Erythroblast (primary cell): ENCODE measurements around the gene LRRC73.
"Not testable (repeated sequence)": the region's sequence is repeated elsewhere in the genome, so short reads cannot be mapped to it uniquely, and the experiment has no call there.

Source experiments
- GATA1 ChIP-seq: IDR thresholded peaks from 2 replicates; pipeline ENCODE4 v1.6.1; 2011; ENCODE audit warnings: low read depth, mild to moderate bottlenecking, control low read depth, low read length, moderate library complexity
- POLR2A ChIP-seq: IDR thresholded peaks from 2 replicates; pipeline ENCODE4 v1.6.1; 2011; ENCODE audit warnings: mild to moderate bottlenecking, low read length

GRCh38 chr6:43557620-43558019, 47.5 kb upstream of the LRRC73 start:
- TF ChIP-seq POLR2A, GATA1: not testable (repeated sequence)
